ENCODE results near the gene SLC8A2. TPM values are rescaled to one million over a fixed set of nuclear protein-coding genes. Genes with fewer than 3 reads are reported as not detected.

Gene SLC8A2
- total RNA-seq, 1 donor from 2014 or later = 14.5 TPM

GRCh38 chr19:47470447-47471195, 1.1 kb downstream of the SLC8A2 start:
- no peaks in the 10 kb centered on the region for H3K36me3 ChIP-seq
- no peaks in the 10 kb centered on the region for H3K9me3 ChIP-seq (ENCODE audit: low read depth)
- no peak for DNase-seq (ENCODE audit: low spot score)
- Mint-ChIP-seq H3K36me3 (no peaks in the 10 kb centered on the region), H3K4me1 (peaks cover 32% of the 10 kb centered on the region), H3K27ac (peak overlapping the region; percentile 7), H3K9me3 (no peaks in the 10 kb centered on the region), H3K4me3 (peak overlapping the region; percentile 78), H3K27me3 (ENCODE audit: insufficient read depth, low read depth) (peaks cover 27% of the 10 kb centered on the region)
- peaks cover 14% of the 10 kb centered on the region for H3F3A ChIP-seq (ENCODE audit: low read depth)
- TF ChIP-seq CTCF (IDR thresholded peaks at IDR 0.05) (no peak), EZH2phosphoT487 (IDR thresholded peaks at IDR 0.05) (no peak), EZH2 (IDR thresholded peaks at IDR 0.05) (no peak)
- peaks cover 28% of the 10 kb centered on the region for H4K20me1 ChIP-seq (ENCODE audit: low read depth)
- H3K9ac ChIP-seq = no peak overlapping the region
- peaks cover 13% of the 10 kb centered on the region for H3K27me3 ChIP-seq
- peak overlapping the region; percentile 90 for H3K4me2 ChIP-seq
- no peaks in the 10 kb centered on the region for H3K79me2 ChIP-seq (ENCODE audit: low read depth)
- H3K4me3 ChIP-seq = peak overlapping the region; percentile 73
- no peak overlapping the region for H3K27ac ChIP-seq
- peaks cover 28% of the 10 kb centered on the region for H3K4me1 ChIP-seq
- H2AFZ ChIP-seq (replicated peaks) = no peak overlapping the region

GRCh38 chr19:47469719-47470118, 2.0 kb downstream of the SLC8A2 start:
- H3K4me1 Mint-ChIP-seq = peaks cover 32% of the 10 kb centered on the region

GRCh38 chr19:47469363-47469700, 2.4 kb downstream of the SLC8A2 start:
- Histone ChIP-seq H4K20me1 (ENCODE audit: low read depth) (peaks cover 28% of the 10 kb centered on the region), H3K27ac (no peak overlapping the region), H3K9me3 (ENCODE audit: low read depth) (no peaks in the 10 kb centered on the region), H3K9ac (no peak overlapping the region), H3K4me3 (peak overlapping the region; percentile 34), H3K27me3 (peaks cover 13% of the 10 kb centered on the region), H3K4me1 (peaks cover 28% of the 10 kb centered on the region), H3K36me3 (no peaks in the 10 kb centered on the region), H3K79me2 (ENCODE audit: low read depth) (no peaks in the 10 kb centered on the region), H3K4me2 (peak overlapping the region; percentile 90), H3F3A (ENCODE audit: low read depth) (peaks cover 17% of the 10 kb centered on the region), H2AFZ (replicated peaks) (no peak overlapping the region)
- H3K4me3 Mint-ChIP-seq = peak overlapping the region; percentile 42
- no peak for DNase-seq (ENCODE audit: low spot score)
- no peaks in the 10 kb centered on the region for H3K36me3 Mint-ChIP-seq
- peaks cover 27% of the 10 kb centered on the region for H3K27me3 Mint-ChIP-seq (ENCODE audit: insufficient read depth, low read depth)
- TF ChIP-seq EZH2phosphoT487 (IDR thresholded peaks at IDR 0.05) = no peak
- TF ChIP-seq CTCF (IDR thresholded peaks at IDR 0.05) = no peak
- no peak for TF ChIP-seq EZH2 (IDR thresholded peaks at IDR 0.05)
- no peak overlapping the region for H3K27ac Mint-ChIP-seq
- H3K4me1 Mint-ChIP-seq = peaks cover 32% of the 10 kb centered on the region
- no peaks in the 10 kb centered on the region for H3K9me3 Mint-ChIP-seq

More at GRCh38 chr19:47469719-47470118, 2.0 kb downstream of the SLC8A2 start:
- Histone ChIP-seq H2AFZ (replicated peaks) (no peak overlapping the region), H3K9me3 (ENCODE audit: low read depth) (no peaks in the 10 kb centered on the region), H4K20me1 (ENCODE audit: low read depth) (peaks cover 28% of the 10 kb centered on the region), H3K4me1 (peaks cover 28% of the 10 kb centered on the region), H3K4me2 (peak overlapping the region; percentile 90), H3K9ac (no peak overlapping the region), H3F3A (ENCODE audit: low read depth) (peaks cover 14% of the 10 kb centered on the region), H3K27me3 (peaks cover 13% of the 10 kb centered on the region), H3K36me3 (no peaks in the 10 kb centered on the region), H3K79me2 (ENCODE audit: low read depth) (no peaks in the 10 kb centered on the region), H3K4me3 (peak overlapping the region; percentile 34), H3K27ac (no peak overlapping the region)
- no peak for TF ChIP-seq EZH2phosphoT487 (IDR thresholded peaks at IDR 0.05)
- TF ChIP-seq EZH2 (IDR thresholded peaks at IDR 0.05) = no peak
- no peak for TF ChIP-seq CTCF (IDR thresholded peaks at IDR 0.05)
- no peaks in the 10 kb centered on the region for H3K9me3 Mint-ChIP-seq
- H3K4me3 Mint-ChIP-seq = no peak overlapping the region
- no peak overlapping the region for H3K27ac Mint-ChIP-seq
- no peaks in the 10 kb centered on the region for H3K36me3 Mint-ChIP-seq
- H3K27me3 Mint-ChIP-seq (ENCODE audit: insufficient read depth, low read depth) = peaks cover 27% of the 10 kb centered on the region
- no peak for DNase-seq (ENCODE audit: low spot score)
